ENCODE measurements around the gene RPS6KA4. TPM values are rescaled to one million over a fixed set of nuclear protein-coding genes. Genes with fewer than 3 reads are reported as not detected.

Gene RPS6KA4
- 12.7 and 16.9 TPM in 2 replicates for total RNA-seq (ENCODE audit: low replicate concordance)

- H3K27ac ChIP-seq, result no peak within 1 kb of the TSS
Measured at GRCh38 chr11:64358907-64359711, at the start of gene RPS6KA4. TSS of gene RPS6KA4 (plus strand) at chr11:64359162. CDS start at chr11:64359236, 74 bp downstream.

GRCh38 chr11:64312947-64313346 lies 46.0 kb upstream of the RPS6KA4 start:
- no peak overlapping the region for H3K27ac ChIP-seq
- H3K36me3 Mint-ChIP-seq, result peaks cover 2% of the 10 kb centered on the region
- peak overlapping the region; percentile 44 for H3K27ac Mint-ChIP-seq

More at GRCh38 chr11:64358907-64359711, at the start of gene RPS6KA4:
- TF ChIP-seq EZH2 (IDR thresholded peaks at IDR 0.05), result no peak
- TF ChIP-seq CTCF (IDR thresholded peaks at IDR 0.05), result no peak
- TF ChIP-seq EZH2phosphoT487 (IDR thresholded peaks at IDR 0.05), result no peak
- Mint-ChIP-seq H3K27ac (no peak within 1 kb of the TSS), H3K27me3 (ENCODE audit: insufficient read depth, low read depth) (peaks cover 10% of the 10 kb centered on the region), H3K4me1 (peaks cover 21% of the 10 kb centered on the region), H3K9me3 (no peaks in the 10 kb centered on the region), H3K4me3 (peak within 1 kb of the TSS; percentile 84), H3K36me3 (peaks cover 11% of the 10 kb centered on the region)
- Histone ChIP-seq H3K4me1 (peaks cover 21% of the 10 kb centered on the region), H2AFZ (replicated peaks) (peak within 1 kb of the TSS; percentile 88), H3K27me3 (no peaks in the 10 kb centered on the region), H3K79me2 (ENCODE audit: low read depth) (no peaks in the 10 kb centered on the region), H3K9me3 (ENCODE audit: low read depth) (no peaks in the 10 kb centered on the region), H3K4me2 (peak within 1 kb of the TSS; percentile 88), H3F3A (ENCODE audit: low read depth) (peaks cover 18% of the 10 kb centered on the region), H4K20me1 (ENCODE audit: low read depth) (peaks cover 3% of the 10 kb centered on the region), H3K36me3 (no peaks in the 10 kb centered on the region), H3K4me3 (peak within 1 kb of the TSS; percentile 69), H3K9ac (peak within 1 kb of the TSS; percentile 36)
- peak; percentile 88 for DNase-seq (ENCODE audit: low spot score)

GRCh38 chr11:64313491-64314145 lies 45.3 kb upstream of the RPS6KA4 start:
- Histone ChIP-seq H3K4me3 (no peak overlapping the region), H2AFZ (replicated peaks) (no peak overlapping the region), H3K27me3 (no peaks in the 10 kb centered on the region), H3K9ac (no peak overlapping the region), H3K4me1 (peaks cover 7% of the 10 kb centered on the region), H3K79me2 (ENCODE audit: low read depth) (peaks cover 19% of the 10 kb centered on the region), H3K9me3 (ENCODE audit: low read depth) (no peaks in the 10 kb centered on the region), H3K4me2 (no peak overlapping the region), H3K36me3 (no peaks in the 10 kb centered on the region), H3F3A (ENCODE audit: low read depth) (peaks cover 29% of the 10 kb centered on the region), H3K27ac (no peak overlapping the region), H4K20me1 (ENCODE audit: low read depth) (peaks cover 12% of the 10 kb centered on the region)
- Mint-ChIP-seq H3K4me3 (peak overlapping the region; percentile 51), H3K27ac (peak overlapping the region; percentile 44), H3K4me1 (peaks cover 11% of the 10 kb centered on the region), H3K9me3 (no peaks in the 10 kb centered on the region), H3K36me3 (peaks cover 2% of the 10 kb centered on the region), H3K27me3 (ENCODE audit: insufficient read depth, low read depth) (peaks cover 3% of the 10 kb centered on the region)
- TF ChIP-seq CTCF (IDR thresholded peaks at IDR 0.05) (no peak), EZH2 (IDR thresholded peaks at IDR 0.05) (no peak), EZH2phosphoT487 (IDR thresholded peaks at IDR 0.05) (no peak)
- DNase-seq (ENCODE audit: low spot score), result no peak

More at GRCh38 chr11:64312947-64313346, 46.0 kb upstream of the RPS6KA4 start:
- Histone ChIP-seq H3K4me3 (no peak overlapping the region), H3K9ac (peak overlapping the region; percentile 8), H3F3A (ENCODE audit: low read depth) (peaks cover 27% of the 10 kb centered on the region), H3K4me1 (peaks cover 7% of the 10 kb centered on the region), H3K27me3 (no peaks in the 10 kb centered on the region), H3K36me3 (no peaks in the 10 kb centered on the region), H2AFZ (replicated peaks) (no peak overlapping the region), H3K4me2 (no peak overlapping the region), H4K20me1 (ENCODE audit: low read depth) (peaks cover 12% of the 10 kb centered on the region), H3K9me3 (ENCODE audit: low read depth) (no peaks in the 10 kb centered on the region), H3K79me2 (ENCODE audit: low read depth) (peaks cover 14% of the 10 kb centered on the region)
- TF ChIP-seq CTCF (IDR thresholded peaks at IDR 0.05) (no peak), EZH2phosphoT487 (IDR thresholded peaks at IDR 0.05) (no peak), EZH2 (IDR thresholded peaks at IDR 0.05) (no peak)
- Mint-ChIP-seq H3K27me3 (ENCODE audit: insufficient read depth, low read depth) (peaks cover 3% of the 10 kb centered on the region), H3K9me3 (no peaks in the 10 kb centered on the region), H3K4me1 (peaks cover 11% of the 10 kb centered on the region), H3K4me3 (peak overlapping the region; percentile 51)
- no peak for DNase-seq (ENCODE audit: low spot score)
